Hepatocyte (in vitro differentiated cells): ENCODE measurements around the gene FBF1. TPM values are rescaled to one million over a fixed set of nuclear protein-coding genes. Genes with fewer than 3 reads are reported as not detected.

Experiments used
- DNase-seq: peaks from one replicate; pipeline ENCODE4 v3.0.0-alpha.2; 2016; ENCODE audit warnings: low spot score
- H2AFZ ChIP-seq: fragments of 200-600 bp; sonication (generic); 2 replicates; pipeline ENCODE4 v1.6.0; 2016; ENCODE audit warnings: antibody characterized with exemption, mild to moderate bottlenecking
- H3K27ac ChIP-seq: fragments of 200-600 bp; sonication (generic); 2 replicates; pipeline ENCODE4 v1.5.1; 2016; ENCODE audit warnings: mild to moderate bottlenecking
- H3K27me3 ChIP-seq: fragments of 200-600 bp; sonication (generic); 2 replicates; pipeline ENCODE4 v1.6.1; 2016
- H3K36me3 ChIP-seq: fragments of 200-600 bp; sonication (generic); replicated peaks from 2 replicates; pipeline ENCODE4 v1.5.1; 2016; ENCODE audit warnings: low read depth; ENCODE audit not compliant: insufficient read depth
- H3K4me1 ChIP-seq: fragments of 200-600 bp; sonication (generic); 2 replicates; pipeline ENCODE4 v1.5.1; 2016; ENCODE audit warnings: mild to moderate bottlenecking, moderate library complexity; ENCODE audit not compliant: insufficient read depth
- H3K4me2 ChIP-seq: fragments of 200-600 bp; sonication (generic); 2 replicates; pipeline ENCODE4 v1.6.0; 2016
- H3K4me3 ChIP-seq: fragments of 200-600 bp; sonication (generic); 2 replicates; pipeline ENCODE4 v1.5.1; 2016; ENCODE audit warnings: mild to moderate bottlenecking
- H3K79me2 ChIP-seq: fragments of 200-600 bp; sonication (generic); 2 replicates; pipeline ENCODE4 v1.6.0; 2017; ENCODE audit warnings: mild to moderate bottlenecking
- H3K9me2 ChIP-seq: fragments of 200-600 bp; sonication (generic); replicated peaks from 2 replicates; pipeline ENCODE4 v1.6.0; 2017; ENCODE audit warnings: mild to moderate bottlenecking; ENCODE audit not compliant: insufficient read depth
- H3K9me3 ChIP-seq: fragments of 200-600 bp; sonication (generic); 2 replicates; pipeline ENCODE4 v1.5.1; 2016; ENCODE audit warnings: low read depth, mild to moderate bottlenecking
- H4K20me1 ChIP-seq: fragments of 200-600 bp; sonication (generic); 2 replicates; pipeline ENCODE4 v1.6.0; 2016; ENCODE audit warnings: mild to moderate bottlenecking; ENCODE audit not compliant: insufficient read depth, poor library complexity, severe bottlenecking
- CTCF ChIP-seq: fragments of 200-600 bp; sonication (generic); IDR thresholded peaks from 2 replicates; pipeline ENCODE4 v1.5.1; 2016; ENCODE audit warnings: antibody characterized with exemption, mild to moderate bottlenecking; ENCODE audit not compliant: poor library complexity
- EZH2 ChIP-seq: fragments of 200-600 bp; sonication (generic); IDR thresholded peaks from 2 replicates; pipeline ENCODE4 v1.6.1; 2016; ENCODE audit warnings: antibody characterized with exemption, mild to moderate bottlenecking, borderline replicate concordance
- EZH2phosphoT487 ChIP-seq: fragments of 200-600 bp; sonication (generic); IDR thresholded peaks from one replicate; pipeline ENCODE4 v1.6.1; 2018; ENCODE audit warnings: antibody characterized with exemption, mild to moderate bottlenecking, low read depth, moderate library complexity; ENCODE audit not compliant: unreplicated experiment, severe bottlenecking
- WGBS: methylation state at CpG from one replicate; pipeline ENCODE4 v1.1.6; 2016; ENCODE audit warnings: low lambda C conversion rate; ENCODE audit errors: missing lambda C conversion rate; 5-methylcytosine and 5-hydroxymethylcytosine counted together
- polyA plus RNA-seq: library from polyadenylated mRNA; unstranded; fragments of >200 nt; fragmentation: Nextera tagmentation; extraction: Ambion mirVana; gene quantifications from 2 replicates; pipeline ENCODE4 v1.2.1, GENCODE V29; 2016
- total RNA-seq: library from RNA; depleted of rRNA; stranded (reverse); fragments of >200 nt; gene quantifications from 2 replicates; pipeline ENCODE4 v1.2.3, GENCODE V29; 2014

FBF1 gene
- total and polyA plus RNA-seq, 2 experiments from 2014 or later = 6.1 to 9.7 TPM

GRCh38 chr17:75917141-75917916 lies 23.5 kb downstream of the FBF1 start:
- TF ChIP-seq EZH2 (no peak), CTCF (no peak), EZH2phosphoT487 (no peak)
- 96% methylated on average over 19 of the region's 23 CpGs for WGBS

GRCh38 chr17:75915268-75915667 lies 25.6 kb downstream of the FBF1 start:
- H3K79me2 ChIP-seq = no peaks in the 10 kb centered on the region
- H3K36me3 ChIP-seq = no peaks in the 10 kb centered on the region
- H2AFZ ChIP-seq = no peak overlapping the region
- no peak overlapping the region for H3K4me3 ChIP-seq
- no peak overlapping the region for H3K4me2 ChIP-seq
- H3K9me2 ChIP-seq = no peaks in the 10 kb centered on the region
- no peaks in the 10 kb centered on the region for H3K9me3 ChIP-seq
- 89% methylated on average over 8 of the region's 8 CpGs for WGBS
- H3K27me3 ChIP-seq = no peaks in the 10 kb centered on the region
- no peaks in the 10 kb centered on the region for H4K20me1 ChIP-seq
- H3K4me1 ChIP-seq = peaks cover 8% of the 10 kb centered on the region
- H3K27ac ChIP-seq = no peak overlapping the region
- DNase-seq = no peak
- TF ChIP-seq EZH2 = no peak
- TF ChIP-seq CTCF = no peak
- no peak for TF ChIP-seq EZH2phosphoT487

More at GRCh38 chr17:75917141-75917916, 23.5 kb downstream of the FBF1 start:
- Histone ChIP-seq H3K4me2 (no peak overlapping the region), H3K4me1 (no peaks in the 10 kb centered on the region), H3K79me2 (no peaks in the 10 kb centered on the region), H3K36me3 (no peaks in the 10 kb centered on the region), H4K20me1 (no peaks in the 10 kb centered on the region), H3K4me3 (no peak overlapping the region), H3K9me3 (no peaks in the 10 kb centered on the region), H3K27ac (no peak overlapping the region), H3K9me2 (no peaks in the 10 kb centered on the region), H3K27me3 (no peaks in the 10 kb centered on the region), H2AFZ (no peak overlapping the region)
- DNase-seq = no peak

DNA sequence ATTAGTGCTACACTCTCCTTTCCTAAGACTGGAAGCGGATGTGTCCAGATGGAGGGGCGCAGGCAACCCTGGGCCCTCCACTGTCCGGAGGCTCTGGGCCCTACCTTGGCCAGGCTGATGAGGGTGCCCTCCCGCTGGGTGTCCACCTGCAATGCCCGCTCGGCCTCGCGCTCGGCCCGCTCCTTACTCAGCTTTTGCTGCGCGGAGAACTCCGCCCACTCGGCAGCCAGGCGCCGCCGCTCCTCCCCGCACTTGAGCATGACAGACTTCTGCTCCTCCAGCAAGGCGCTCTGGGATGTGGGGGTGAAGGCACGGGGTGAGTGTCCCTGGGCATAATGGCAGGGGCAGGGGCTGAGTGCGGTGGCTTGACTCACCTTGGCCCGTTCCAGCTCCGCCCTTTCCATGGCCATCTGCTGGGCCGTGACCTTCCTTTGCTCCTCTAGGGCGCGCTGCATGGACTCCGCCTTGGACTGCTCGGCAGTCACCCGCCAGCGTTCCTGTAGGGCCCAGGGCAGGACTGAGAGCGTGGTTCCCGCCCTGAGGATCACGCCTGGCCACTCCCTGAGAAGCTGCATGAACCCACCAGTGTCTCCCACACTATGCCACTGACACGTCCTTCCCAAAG lies 26.1 kb downstream of the FBF1 start:
- no peak overlapping the region for H3K4me2 ChIP-seq
- H3K4me1 ChIP-seq = peaks cover 9% of the 10 kb centered on the region
- H2AFZ ChIP-seq = no peak overlapping the region
- H3K27ac ChIP-seq = no peak overlapping the region
- H3K9me2 ChIP-seq = no peaks in the 10 kb centered on the region
- H4K20me1 ChIP-seq = no peaks in the 10 kb centered on the region
- H3K27me3 ChIP-seq = no peaks in the 10 kb centered on the region
- TF ChIP-seq EZH2phosphoT487 = no peak
- no peaks in the 10 kb centered on the region for H3K36me3 ChIP-seq
- WGBS = 96% methylated on average over 33 of the region's 34 CpGs
- no peaks in the 10 kb centered on the region for H3K9me3 ChIP-seq
- no peaks in the 10 kb centered on the region for H3K79me2 ChIP-seq
- no peak overlapping the region for H3K4me3 ChIP-seq
- DNase-seq = no peak

- WGBS = 95% methylated on average over 32 of the region's 32 CpGs
- Histone ChIP-seq H3K4me1 (peaks cover 9% of the 10 kb centered on the region), H4K20me1 (no peaks in the 10 kb centered on the region), H3K36me3 (no peaks in the 10 kb centered on the region), H3K27me3 (no peaks in the 10 kb centered on the region), H3K9me2 (no peaks in the 10 kb centered on the region), H3K4me3 (no peak overlapping the region), H3K79me2 (no peaks in the 10 kb centered on the region), H3K9me3 (no peaks in the 10 kb centered on the region), H2AFZ (no peak overlapping the region), H3K27ac (no peak overlapping the region), H3K4me2 (no peak overlapping the region)
- DNase-seq = no peak
- TF ChIP-seq EZH2phosphoT487 = no peak
- no peak for TF ChIP-seq EZH2
- TF ChIP-seq CTCF = no peak
Observed at GRCh38 chr17:75913537-75914210, 27.2 kb downstream of the FBF1 start.
